ENCODE data around the gene EDNRA.

The EDNRA gene

GRCh38 chr4:147480502-147480890 is 401 bp upstream of the EDNRA start:
- peaks cover 6% of the 10 kb centered on the region; the same call in 1 of the 2 replicates for H3K4me1 ChIP-seq (ENCODE audit: insufficient read depth, low read length)
- H3K27ac ChIP-seq (ENCODE audit: low read length): no peak overlapping the region
- peaks cover 36% of the 10 kb centered on the region for H3K27me3 ChIP-seq (ENCODE audit: insufficient read depth, low read length)
- no peaks in the 10 kb centered on the region for H3K36me3 ChIP-seq (ENCODE audit: insufficient read depth, low read depth, low read length)
- peak overlapping the region; percentile 71 for H3K9ac ChIP-seq (ENCODE audit: low read depth, low read length)
- peak overlapping the region; percentile 85 for H3K4me3 ChIP-seq (ENCODE audit: low read length)
- no peaks in the 10 kb centered on the region for H3K9me3 ChIP-seq (ENCODE audit: insufficient read depth, low read depth, low read length)

- Histone ChIP-seq H3K4me3 (ENCODE audit: low read length) (peak overlapping the region; percentile 85), H3K36me3 (ENCODE audit: insufficient read depth, low read depth, low read length) (no peaks in the 10 kb centered on the region), H3K9ac (ENCODE audit: low read depth, low read length) (peak overlapping the region; percentile 71; the same call in 1 of the 2 replicates), H3K27ac (ENCODE audit: low read length) (no peak overlapping the region), H3K4me1 (ENCODE audit: insufficient read depth, low read length) (peaks cover 6% of the 10 kb centered on the region; the same call in 1 of the 2 replicates), H3K27me3 (ENCODE audit: insufficient read depth, low read length) (peaks cover 36% of the 10 kb centered on the region), H3K9me3 (ENCODE audit: insufficient read depth, low read depth, low read length) (no peaks in the 10 kb centered on the region)
Observed at GRCh38 chr4:147481577-147482109, 746 bp downstream of the EDNRA start.

GRCh38 chr4:147482281-147482680 is 1.4 kb downstream of the EDNRA start:
- H3K9me3 ChIP-seq (ENCODE audit: insufficient read depth, low read depth, low read length): no peaks in the 10 kb centered on the region
- H3K27ac ChIP-seq (ENCODE audit: low read length): no peak overlapping the region
- no peak overlapping the region for H3K9ac ChIP-seq (ENCODE audit: low read depth, low read length)
- H3K27me3 ChIP-seq (ENCODE audit: insufficient read depth, low read length): peaks cover 36% of the 10 kb centered on the region
- H3K4me1 ChIP-seq (ENCODE audit: insufficient read depth, low read length): peaks cover 6% of the 10 kb centered on the region; the same call in 1 of the 2 replicates
- H3K4me3 ChIP-seq (ENCODE audit: low read length): peak overlapping the region; percentile 85; the same call in 1 of the 2 replicates
- no peaks in the 10 kb centered on the region for H3K36me3 ChIP-seq (ENCODE audit: insufficient read depth, low read depth, low read length)

GRCh38 chr4:147485167-147485566 is 4.3 kb downstream of the EDNRA start:
- Histone ChIP-seq H3K4me1 (ENCODE audit: insufficient read depth, low read length) (peaks cover 9% of the 10 kb centered on the region; the same call in 1 of the 2 replicates), H3K27me3 (ENCODE audit: insufficient read depth, low read length) (peaks cover 28% of the 10 kb centered on the region), H3K36me3 (ENCODE audit: insufficient read depth, low read depth, low read length) (no peaks in the 10 kb centered on the region), H3K27ac (ENCODE audit: low read length) (no peak overlapping the region), H3K4me3 (ENCODE audit: low read length) (no peak overlapping the region), H3K9me3 (ENCODE audit: insufficient read depth, low read depth, low read length) (no peaks in the 10 kb centered on the region), H3K9ac (ENCODE audit: low read depth, low read length) (no peak overlapping the region)

- H3K27me3 ChIP-seq (ENCODE audit: insufficient read depth, low read length): peaks cover 4% of the 10 kb centered on the region
- H3K36me3 ChIP-seq (ENCODE audit: insufficient read depth, low read depth, low read length): no peaks in the 10 kb centered on the region
- no peak overlapping the region for H3K27ac ChIP-seq (ENCODE audit: low read length)
- H3K4me3 ChIP-seq (ENCODE audit: low read length): no peak overlapping the region
- peaks cover 4% of the 10 kb centered on the region; the same call in 1 of the 2 replicates for H3K4me1 ChIP-seq (ENCODE audit: insufficient read depth, low read length)
- no peak overlapping the region for H3K9ac ChIP-seq (ENCODE audit: low read depth, low read length)
- no peaks in the 10 kb centered on the region for H3K9me3 ChIP-seq (ENCODE audit: insufficient read depth, low read depth, low read length)
Observed at GRCh38 chr4:147487616-147488015, 6.7 kb downstream of the EDNRA start.

- Histone ChIP-seq H3K27ac (ENCODE audit: low read length) (no peak overlapping the region), H3K36me3 (ENCODE audit: insufficient read depth, low read depth, low read length) (no peaks in the 10 kb centered on the region), H3K4me1 (ENCODE audit: insufficient read depth, low read length) (peaks cover 4% of the 10 kb centered on the region; the same call in 1 of the 2 replicates), H3K27me3 (ENCODE audit: insufficient read depth, low read length) (no peaks in the 10 kb centered on the region), H3K9ac (ENCODE audit: low read depth, low read length) (no peak overlapping the region), H3K9me3 (ENCODE audit: insufficient read depth, low read depth, low read length) (no peaks in the 10 kb centered on the region), H3K4me3 (ENCODE audit: low read length) (no peak overlapping the region)
Observed at GRCh38 chr4:147488556-147488955, 7.7 kb downstream of the EDNRA start.

- no peak overlapping the region for H3K9ac ChIP-seq (ENCODE audit: low read depth, low read length)
- no peaks in the 10 kb centered on the region for H3K27me3 ChIP-seq (ENCODE audit: insufficient read depth, low read length)
- no peak overlapping the region for H3K4me3 ChIP-seq (ENCODE audit: low read length)
- no peak overlapping the region for H3K27ac ChIP-seq (ENCODE audit: low read length)
- H3K4me1 ChIP-seq (ENCODE audit: insufficient read depth, low read length): peaks cover 4% of the 10 kb centered on the region; the same call in 1 of the 2 replicates
- H3K9me3 ChIP-seq (ENCODE audit: insufficient read depth, low read depth, low read length): no peaks in the 10 kb centered on the region
- no peaks in the 10 kb centered on the region for H3K36me3 ChIP-seq (ENCODE audit: insufficient read depth, low read depth, low read length)
Observed at GRCh38 chr4:147491086-147491485, 10.2 kb downstream of the EDNRA start.

- no peaks in the 10 kb centered on the region for H3K27me3 ChIP-seq (ENCODE audit: insufficient read depth, low read length)
- no peak overlapping the region for H3K9ac ChIP-seq (ENCODE audit: low read depth, low read length)
- peaks cover 4% of the 10 kb centered on the region; the same call in 1 of the 2 replicates for H3K4me1 ChIP-seq (ENCODE audit: insufficient read depth, low read length)
- no peak overlapping the region for H3K4me3 ChIP-seq (ENCODE audit: low read length)
- H3K27ac ChIP-seq (ENCODE audit: low read length): no peak overlapping the region
- H3K36me3 ChIP-seq (ENCODE audit: insufficient read depth, low read depth, low read length): no peaks in the 10 kb centered on the region
- no peaks in the 10 kb centered on the region for H3K9me3 ChIP-seq (ENCODE audit: insufficient read depth, low read depth, low read length)
Observed at GRCh38 chr4:147492306-147492705, 11.4 kb downstream of the EDNRA start.

- Histone ChIP-seq H3K9ac (ENCODE audit: low read depth, low read length) (no peak overlapping the region), H3K9me3 (ENCODE audit: insufficient read depth, low read depth, low read length) (no peaks in the 10 kb centered on the region), H3K4me1 (ENCODE audit: insufficient read depth, low read length) (peaks cover 4% of the 10 kb centered on the region; the same call in 1 of the 2 replicates), H3K4me3 (ENCODE audit: low read length) (no peak overlapping the region), H3K36me3 (ENCODE audit: insufficient read depth, low read depth, low read length) (no peaks in the 10 kb centered on the region), H3K27me3 (ENCODE audit: insufficient read depth, low read length) (no peaks in the 10 kb centered on the region), H3K27ac (ENCODE audit: low read length) (no peak overlapping the region)
Observed at GRCh38 chr4:147492761-147493160, 11.9 kb downstream of the EDNRA start.

GRCh38 chr4:147493307-147493706 is 12.4 kb downstream of the EDNRA start:
- no peak overlapping the region for H3K27ac ChIP-seq (ENCODE audit: low read length)
- H3K9me3 ChIP-seq (ENCODE audit: insufficient read depth, low read depth, low read length): no peaks in the 10 kb centered on the region
- H3K9ac ChIP-seq (ENCODE audit: low read depth, low read length): no peak overlapping the region
- H3K4me3 ChIP-seq (ENCODE audit: low read length): no peak overlapping the region
- H3K4me1 ChIP-seq (ENCODE audit: insufficient read depth, low read length): peaks cover 4% of the 10 kb centered on the region; the same call in 1 of the 2 replicates
- H3K27me3 ChIP-seq (ENCODE audit: insufficient read depth, low read length): no peaks in the 10 kb centered on the region
- no peaks in the 10 kb centered on the region for H3K36me3 ChIP-seq (ENCODE audit: insufficient read depth, low read depth, low read length)

GRCh38 chr4:147494301-147494700 is 13.4 kb downstream of the EDNRA start:
- Histone ChIP-seq H3K9me3 (ENCODE audit: insufficient read depth, low read depth, low read length) (no peaks in the 10 kb centered on the region), H3K4me1 (ENCODE audit: insufficient read depth, low read length) (peaks cover 4% of the 10 kb centered on the region; the same call in 1 of the 2 replicates), H3K27me3 (ENCODE audit: insufficient read depth, low read length) (no peaks in the 10 kb centered on the region), H3K36me3 (ENCODE audit: insufficient read depth, low read depth, low read length) (no peaks in the 10 kb centered on the region), H3K27ac (ENCODE audit: low read length) (no peak overlapping the region), H3K4me3 (ENCODE audit: low read length) (no peak overlapping the region), H3K9ac (ENCODE audit: low read depth, low read length) (no peak overlapping the region)

GRCh38 chr4:147496500-147496899 is 15.6 kb downstream of the EDNRA start:
- no peaks in the 10 kb centered on the region for H3K9me3 ChIP-seq (ENCODE audit: insufficient read depth, low read depth, low read length)
- H3K4me1 ChIP-seq (ENCODE audit: insufficient read depth, low read length): no peaks in the 10 kb centered on the region
- no peak overlapping the region for H3K9ac ChIP-seq (ENCODE audit: low read depth, low read length)
- H3K36me3 ChIP-seq (ENCODE audit: insufficient read depth, low read depth, low read length): no peaks in the 10 kb centered on the region
- no peaks in the 10 kb centered on the region for H3K27me3 ChIP-seq (ENCODE audit: insufficient read depth, low read length)
- H3K4me3 ChIP-seq (ENCODE audit: low read length): no peak overlapping the region
- no peak overlapping the region for H3K27ac ChIP-seq (ENCODE audit: low read length)
